ENCODE results near the gene EML6. TPM values are rescaled to one million over a fixed set of nuclear protein-coding genes. Genes with fewer than 3 reads are reported as not detected.

Gene EML6
- total and polyA plus RNA-seq, 10 of the 15 experiments (the other 5 are each of a cell fraction or from before 2014, with no cell fraction given), result 0.09 to 0.67 (median 0.21) TPM

DNA sequence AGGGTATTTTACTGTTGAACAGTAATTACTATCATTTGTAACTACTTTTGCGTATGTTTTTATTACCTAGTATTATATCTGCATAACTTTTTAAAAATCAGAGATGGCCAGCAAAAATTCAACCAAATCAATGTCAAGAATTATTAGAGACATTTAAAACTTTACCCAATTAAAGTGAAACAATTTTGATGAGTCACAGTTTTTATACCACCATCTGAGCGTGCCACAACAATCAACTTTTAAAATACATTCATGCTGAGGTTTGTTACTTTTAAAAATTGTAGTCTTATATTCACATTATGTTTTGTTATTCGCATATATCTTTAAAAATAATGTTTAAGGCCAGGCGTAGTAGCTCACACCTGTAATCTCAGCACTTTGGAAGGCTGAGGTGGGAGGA lies 211.9 kb downstream of the EML6 start:
- Histone ChIP-seq H3K27ac (ENCODE audit: control insufficient read depth, insufficient read depth) (no peak overlapping the region), H3K4me1 (ENCODE audit: control insufficient read depth, insufficient read depth, low read length) (no peaks in the 10 kb centered on the region), H3K4me3 (no peak overlapping the region), H3K79me2 (ENCODE audit: control insufficient read depth, insufficient read depth, low read length) (no peaks in the 10 kb centered on the region), H3K27me3 (replicated peaks in 1 of 2; ENCODE audit: control insufficient read depth in 2 of 2, insufficient read depth in 2 of 2, low read length in 1 of 2) (no peaks in the 10 kb centered on the region), H2AFZ (ENCODE audit: control insufficient read depth, low read depth, low read length) (no peak overlapping the region), H3K9ac (ENCODE audit: control insufficient read depth, insufficient read depth, low read length) (no peak overlapping the region), H4K20me1 (ENCODE audit: control insufficient read depth, insufficient read depth) (no peaks in the 10 kb centered on the region), H3K4me2 (ENCODE audit: control insufficient read depth, insufficient read depth) (no peak overlapping the region), H3K36me3 (ENCODE audit: control insufficient read depth in 2 of 2, insufficient read depth in 2 of 2, low read length in 1 of 2) (no peaks in the 10 kb centered on the region), H3K9me3 (replicated peaks; ENCODE audit: control insufficient read depth, insufficient read depth, low read length) (peaks cover 1% of the 10 kb centered on the region; the same call in 2 of the 3 replicates)
- in situ Hi-C loops (cut with MboI) (no loop called here), intact Hi-C loops (cut with micrococcal nuclease; ENCODE audit: unreplicated experiment) (no loop called here)
- FAIRE-seq (no peak), DNase-seq (ENCODE audit: low read depth, low spot score) (no peak), ATAC-seq (no peak)
- ChIA-PET POLR2A (no interaction called here), SMC1A (ENCODE audit: uncharacterized antibody, unreplicated experiment) (interaction anchor here (0.6 kb wide), 1 partner anchor 28 kb away, joined by 3 read pairs; no protein-coding TSS in a partner anchor), RAD21 (ENCODE audit: unreplicated experiment) (no interaction called here), CTCF (no interaction called here)
- TF ChIP-seq BMI1 (IDR thresholded peaks at IDR 0.05; ENCODE audit: borderline replicate concordance) (no peak), GATAD2B (conservative IDR thresholded peaks at IDR 0.05; ENCODE audit: low read depth) (no peak), RUNX3 (IDR thresholded peaks at IDR 0.05; ENCODE audit: low read length) (no peak), SREBF2 (IDR thresholded peaks at IDR 0.05; ENCODE audit: low read length) (no peak), JUNB (IDR thresholded peaks at IDR 0.05) (no peak), NFYB (IDR thresholded peaks at IDR 0.05; ENCODE audit: insufficient read depth, low read depth, low read length) (no peak), SPI1 (IDR thresholded peaks at IDR 0.05; ENCODE audit: borderline replicate concordance, insufficient read depth, low read depth, low read length) (no peak), CBX5 (IDR thresholded peaks at IDR 0.05; ENCODE audit: low read depth) (no peak), ZNF217 (IDR thresholded peaks at IDR 0.05) (no peak), POU2F2 (IDR thresholded peaks at IDR 0.05; ENCODE audit: borderline replicate concordance, low read depth, low read length) (no peak)
- TF ChIP-seq, protein P1, sequence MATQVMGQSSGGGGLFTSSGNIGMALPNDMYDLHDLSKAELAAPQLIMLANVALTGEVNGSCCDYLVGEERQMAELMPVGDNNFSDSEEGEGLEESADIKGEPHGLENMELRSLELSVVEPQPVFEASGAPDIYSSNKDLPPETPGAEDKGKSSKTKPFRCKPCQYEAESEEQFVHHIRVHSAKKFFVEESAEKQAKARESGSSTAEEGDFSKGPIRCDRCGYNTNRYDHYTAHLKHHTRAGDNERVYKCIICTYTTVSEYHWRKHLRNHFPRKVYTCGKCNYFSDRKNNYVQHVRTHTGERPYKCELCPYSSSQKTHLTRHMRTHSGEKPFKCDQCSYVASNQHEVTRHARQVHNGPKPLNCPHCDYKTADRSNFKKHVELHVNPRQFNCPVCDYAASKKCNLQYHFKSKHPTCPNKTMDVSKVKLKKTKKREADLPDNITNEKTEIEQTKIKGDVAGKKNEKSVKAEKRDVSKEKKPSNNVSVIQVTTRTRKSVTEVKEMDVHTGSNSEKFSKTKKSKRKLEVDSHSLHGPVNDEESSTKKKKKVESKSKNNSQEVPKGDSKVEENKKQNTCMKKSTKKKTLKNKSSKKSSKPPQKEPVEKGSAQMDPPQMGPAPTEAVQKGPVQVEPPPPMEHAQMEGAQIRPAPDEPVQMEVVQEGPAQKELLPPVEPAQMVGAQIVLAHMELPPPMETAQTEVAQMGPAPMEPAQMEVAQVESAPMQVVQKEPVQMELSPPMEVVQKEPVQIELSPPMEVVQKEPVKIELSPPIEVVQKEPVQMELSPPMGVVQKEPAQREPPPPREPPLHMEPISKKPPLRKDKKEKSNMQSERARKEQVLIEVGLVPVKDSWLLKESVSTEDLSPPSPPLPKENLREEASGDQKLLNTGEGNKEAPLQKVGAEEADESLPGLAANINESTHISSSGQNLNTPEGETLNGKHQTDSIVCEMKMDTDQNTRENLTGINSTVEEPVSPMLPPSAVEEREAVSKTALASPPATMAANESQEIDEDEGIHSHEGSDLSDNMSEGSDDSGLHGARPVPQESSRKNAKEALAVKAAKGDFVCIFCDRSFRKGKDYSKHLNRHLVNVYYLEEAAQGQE (IDR thresholded peaks at IDR 0.05; ENCODE audit: low read depth, low read length), result no peak
- BruUV-seq (replicated peaks), result no TSS peak
- WGBS (ENCODE audit: insufficient coverage, insufficient replicate concordance, low lambda C conversion rate, missing lambda C conversion rate), result 65% methylated on average over 4 of the region's 4 CpGs

All from GM12878 (cell line).